Measurements from ENCODE around the gene CDK19. TPM values are rescaled to one million over a fixed set of nuclear protein-coding genes. Genes with fewer than 3 reads are reported as not detected.

The CDK19 gene
- total RNA-seq, 1 donor from 2014 or later = 34.4 TPM

- Mint-ChIP-seq H3K27ac (no peak overlapping the region), H3K4me3 (no peak overlapping the region), H3K27me3 (ENCODE audit: insufficient read depth, low read depth) (no peaks in the 10 kb centered on the region), H3K36me3 (peaks cover 6% of the 10 kb centered on the region), H3K9me3 (peaks cover 3% of the 10 kb centered on the region), H3K4me1 (no peaks in the 10 kb centered on the region)
- Histone ChIP-seq H3K27ac (no peak overlapping the region), H3K36me3 (no peaks in the 10 kb centered on the region), H3F3A (ENCODE audit: low read depth) (no peaks in the 10 kb centered on the region), H3K9ac (no peak overlapping the region), H4K20me1 (ENCODE audit: low read depth) (peaks cover 8% of the 10 kb centered on the region), H3K9me3 (ENCODE audit: low read depth) (no peaks in the 10 kb centered on the region), H3K4me1 (no peaks in the 10 kb centered on the region), H3K27me3 (no peaks in the 10 kb centered on the region), H3K4me2 (no peak overlapping the region), H3K79me2 (ENCODE audit: low read depth) (peaks cover 10% of the 10 kb centered on the region), H2AFZ (replicated peaks) (no peak overlapping the region), H3K4me3 (no peak overlapping the region)
- DNase-seq (ENCODE audit: low spot score) = no peak
- TF ChIP-seq EZH2phosphoT487 (IDR thresholded peaks at IDR 0.05) = no peak
- TF ChIP-seq, protein P1, sequence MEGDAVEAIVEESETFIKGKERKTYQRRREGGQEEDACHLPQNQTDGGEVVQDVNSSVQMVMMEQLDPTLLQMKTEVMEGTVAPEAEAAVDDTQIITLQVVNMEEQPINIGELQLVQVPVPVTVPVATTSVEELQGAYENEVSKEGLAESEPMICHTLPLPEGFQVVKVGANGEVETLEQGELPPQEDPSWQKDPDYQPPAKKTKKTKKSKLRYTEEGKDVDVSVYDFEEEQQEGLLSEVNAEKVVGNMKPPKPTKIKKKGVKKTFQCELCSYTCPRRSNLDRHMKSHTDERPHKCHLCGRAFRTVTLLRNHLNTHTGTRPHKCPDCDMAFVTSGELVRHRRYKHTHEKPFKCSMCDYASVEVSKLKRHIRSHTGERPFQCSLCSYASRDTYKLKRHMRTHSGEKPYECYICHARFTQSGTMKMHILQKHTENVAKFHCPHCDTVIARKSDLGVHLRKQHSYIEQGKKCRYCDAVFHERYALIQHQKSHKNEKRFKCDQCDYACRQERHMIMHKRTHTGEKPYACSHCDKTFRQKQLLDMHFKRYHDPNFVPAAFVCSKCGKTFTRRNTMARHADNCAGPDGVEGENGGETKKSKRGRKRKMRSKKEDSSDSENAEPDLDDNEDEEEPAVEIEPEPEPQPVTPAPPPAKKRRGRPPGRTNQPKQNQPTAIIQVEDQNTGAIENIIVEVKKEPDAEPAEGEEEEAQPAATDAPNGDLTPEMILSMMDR (IDR thresholded peaks at IDR 0.05) = no peak
- no peak for TF ChIP-seq EZH2 (IDR thresholded peaks at IDR 0.05)
Measured at GRCh38 chr6:110703010-110703905, 112.0 kb downstream of the CDK19 start.

- no peaks in the 10 kb centered on the region for H3K4me1 ChIP-seq
- no peak overlapping the region for H3K4me3 Mint-ChIP-seq
- peaks cover 4% of the 10 kb centered on the region for H3K36me3 ChIP-seq
- DNase-seq (ENCODE audit: low spot score) = no peak
- no peak overlapping the region for H3K4me2 ChIP-seq
- H4K20me1 ChIP-seq (ENCODE audit: low read depth) = peaks cover 2% of the 10 kb centered on the region
- H3K4me3 ChIP-seq = no peak overlapping the region
- H3K9me3 Mint-ChIP-seq = peaks cover 19% of the 10 kb centered on the region
- H3K9ac ChIP-seq = no peak overlapping the region
- H3K36me3 Mint-ChIP-seq = peaks cover 24% of the 10 kb centered on the region
- peaks cover 43% of the 10 kb centered on the region for H3K79me2 ChIP-seq (ENCODE audit: low read depth)
- H3K27ac ChIP-seq = no peak overlapping the region
- no peaks in the 10 kb centered on the region for H3K27me3 ChIP-seq
- no peak overlapping the region for H3K27ac Mint-ChIP-seq
- H3F3A ChIP-seq (ENCODE audit: low read depth) = no peaks in the 10 kb centered on the region
- no peaks in the 10 kb centered on the region for H3K4me1 Mint-ChIP-seq
- TF ChIP-seq EZH2phosphoT487 (IDR thresholded peaks at IDR 0.05) = no peak
- TF ChIP-seq EZH2 (IDR thresholded peaks at IDR 0.05) = no peak
- TF ChIP-seq, protein P1 (IDR thresholded peaks at IDR 0.05) = no peak
- no peaks in the 10 kb centered on the region for H3K27me3 Mint-ChIP-seq (ENCODE audit: insufficient read depth, low read depth)
- no peak overlapping the region for H2AFZ ChIP-seq (replicated peaks)
- H3K9me3 ChIP-seq (ENCODE audit: low read depth) = no peaks in the 10 kb centered on the region
Measured at GRCh38 chr6:110699780-110700179, 115.5 kb downstream of the CDK19 start.

GRCh38 chr6:110693994-110694393 is 121.3 kb downstream of the CDK19 start:
- H3F3A ChIP-seq (ENCODE audit: low read depth) = no peaks in the 10 kb centered on the region
- no peak overlapping the region for H3K9ac ChIP-seq
- H3K36me3 ChIP-seq = peaks cover 4% of the 10 kb centered on the region
- no peak overlapping the region for H3K27ac Mint-ChIP-seq
- H3K4me3 Mint-ChIP-seq = no peak overlapping the region
- no peak for DNase-seq (ENCODE audit: low spot score)
- no peaks in the 10 kb centered on the region for H3K27me3 Mint-ChIP-seq (ENCODE audit: insufficient read depth, low read depth)
- H3K27me3 ChIP-seq = no peaks in the 10 kb centered on the region
- H3K4me1 ChIP-seq = peaks cover 9% of the 10 kb centered on the region
- no peaks in the 10 kb centered on the region for H3K9me3 ChIP-seq (ENCODE audit: low read depth)
- TF ChIP-seq, protein P1 (IDR thresholded peaks at IDR 0.05) = no peak
- TF ChIP-seq EZH2phosphoT487 (IDR thresholded peaks at IDR 0.05) (no peak), EZH2 (IDR thresholded peaks at IDR 0.05) (no peak)
- no peak overlapping the region for H2AFZ ChIP-seq (replicated peaks)
- no peak overlapping the region for H3K4me2 ChIP-seq
- H3K9me3 Mint-ChIP-seq = peaks cover 22% of the 10 kb centered on the region
- H3K4me3 ChIP-seq = no peak overlapping the region
- H3K79me2 ChIP-seq (ENCODE audit: low read depth) = peaks cover 66% of the 10 kb centered on the region
- peaks cover 26% of the 10 kb centered on the region for H4K20me1 ChIP-seq (ENCODE audit: low read depth)
- H3K4me1 Mint-ChIP-seq = peaks cover 3% of the 10 kb centered on the region
- H3K27ac ChIP-seq = no peak overlapping the region
- H3K36me3 Mint-ChIP-seq = peaks cover 31% of the 10 kb centered on the region
